Left lung (tissue), 10 donors: Measurements from ENCODE around the gene SLMAP. TPM values are rescaled to one million over a fixed set of nuclear protein-coding genes. Genes with fewer than 3 reads are reported as not detected.

Experiments
- ATAC-seq: fragments of 200-7000 bp; cut with Tn5 transposase; one replicate; pipeline ENCODE4 v1.9.1; 2020; ENCODE audit warnings: moderate library complexity
- DNase-seq, 4 donors: peaks; one replicate each; pipeline ENCODE4 v3.0.0-alpha.2; 2013 to 2020
- H3K27ac ChIP-seq, 2 donors: fragments of 200-600 bp; sonication (generic) in 1 of 2; one replicate each; pipeline versions ENCODE4 v1.5.0 to v1.8.0; 2020 to 2021
- H3K27me3 ChIP-seq, 2 donors: fragments of 200-600 bp; sonication (generic) in 1 of 2; one replicate each; pipeline versions ENCODE4 v1.5.0 to v1.8.0; 2020 to 2021
- H3K36me3 ChIP-seq, 2 donors: fragments of 200-600 bp; sonication (generic) in 1 of 2; one replicate each; pipeline versions ENCODE4 v1.5.0 to v1.8.0; 2020 to 2021
- H3K4me1 ChIP-seq, 2 donors: fragments of 200-600 bp; one replicate each; pipeline ENCODE4 v1.8.0; 2021
- H3K4me3 ChIP-seq, 2 donors: fragments of 200-600 bp; sonication (generic) in 1 of 2; one replicate each; pipeline versions ENCODE4 v1.5.0 to v1.8.0; 2020 to 2021; ENCODE audit warnings: mild to moderate bottlenecking in 1 of 2
- H3K9me3 ChIP-seq, 2 donors: fragments of 200-600 bp; sonication (generic) in 1 of 2; one replicate each; pipeline versions ENCODE4 v1.5.0 to v1.8.0; 2020 to 2021
- intact Hi-C, 2 donors: fragments of 100-400 bp; cut with DNase I; formaldehyde crosslinking; loops; one replicate each; pipeline versions ENCODE4 v1.11.2 to v1.14.2; 2022
- polyA plus RNA-seq, 6 donors: library from polyadenylated mRNA; unstranded; fragments of 120-200 nt; gene quantifications; one replicate each; pipeline ENCODE4 v1.2.1, GENCODE V29; 2013; ENCODE audit not compliant: insufficient read length in 6 of 6
- total RNA-seq, 2 donors: library from RNA; stranded (reverse); fragmentation: NEBNext Ultra II Directional; extraction: Animal tissue kit (Norgen Biotek cat#: 25700); gene quantifications; one replicate each; pipeline ENCODE4 v1.2.1, GENCODE V29; 2021
- TF ChIP-seq, protein P1 (sequence below), 2 donors: fragments of 200-600 bp; sonication (generic) in 1 of 2; IDR thresholded peaks; one replicate each; pipeline versions ENCODE4 v1.5.0 to v1.8.0; 2021; ENCODE audit warnings: antibody characterized with exemption in 2 of 2
- donor health status: DM: no; HTN: yes; CAD: no.
- donor health status: DM: no; HTN: no; CAD: no.

SLMAP gene
- total and polyA plus RNA-seq, 8 donors, result 43.1 to 65.3 (median 56.3) TPM

DNA sequence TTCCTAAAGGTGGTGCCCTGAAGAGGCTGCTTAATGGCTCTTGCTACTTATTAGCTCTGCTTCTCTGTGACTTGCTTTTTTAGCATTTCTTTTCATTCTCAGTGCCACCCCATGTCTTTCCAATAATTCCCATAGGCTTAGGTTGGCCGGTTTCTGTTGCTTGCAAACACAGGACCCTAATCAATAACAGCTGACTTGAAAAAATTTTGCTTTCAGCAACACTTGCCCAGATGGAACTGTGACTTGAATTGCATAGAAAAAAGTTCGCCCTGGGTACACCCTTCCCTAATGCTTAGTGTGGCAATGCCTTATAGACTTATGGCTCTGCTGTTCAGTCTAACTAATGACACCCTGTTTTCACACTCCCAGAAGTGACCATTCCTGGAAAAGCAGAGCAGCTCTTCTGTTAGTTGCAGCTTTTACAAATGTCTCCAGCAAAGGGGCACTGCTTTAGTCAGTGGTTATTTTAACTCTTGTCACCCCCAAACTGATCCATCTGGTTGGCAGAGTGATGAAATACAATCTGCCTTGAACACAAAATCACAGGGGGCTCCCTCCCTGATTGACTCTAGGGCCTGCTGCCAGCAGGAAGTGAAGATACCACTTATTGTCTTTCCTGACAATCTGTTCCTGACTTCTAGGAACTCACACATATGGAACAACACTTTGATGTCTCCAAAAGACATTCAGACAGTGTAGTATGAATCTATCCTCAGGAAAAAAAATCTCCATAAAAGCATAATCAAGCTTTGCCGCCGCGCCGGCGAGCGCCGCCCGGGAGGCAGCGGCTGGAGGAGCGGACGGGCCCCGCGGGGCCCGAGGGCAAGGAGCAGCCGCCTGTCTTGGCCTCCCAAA lies 9.7 kb upstream of the SLMAP start:
- Histone ChIP-seq H3K27me3 (no peaks in the 10 kb centered on the region), H3K36me3 (no peaks in the 10 kb centered on the region), H3K4me1 (no peaks in the 10 kb centered on the region), H3K4me3 (no peak overlapping the region), H3K9me3 (no peaks in the 10 kb centered on the region), H3K27ac (no peak overlapping the region)
- DNase-seq (no peak), ATAC-seq (no peak)
- intact Hi-C loops, result no loop called here
- TF ChIP-seq, protein P1, sequence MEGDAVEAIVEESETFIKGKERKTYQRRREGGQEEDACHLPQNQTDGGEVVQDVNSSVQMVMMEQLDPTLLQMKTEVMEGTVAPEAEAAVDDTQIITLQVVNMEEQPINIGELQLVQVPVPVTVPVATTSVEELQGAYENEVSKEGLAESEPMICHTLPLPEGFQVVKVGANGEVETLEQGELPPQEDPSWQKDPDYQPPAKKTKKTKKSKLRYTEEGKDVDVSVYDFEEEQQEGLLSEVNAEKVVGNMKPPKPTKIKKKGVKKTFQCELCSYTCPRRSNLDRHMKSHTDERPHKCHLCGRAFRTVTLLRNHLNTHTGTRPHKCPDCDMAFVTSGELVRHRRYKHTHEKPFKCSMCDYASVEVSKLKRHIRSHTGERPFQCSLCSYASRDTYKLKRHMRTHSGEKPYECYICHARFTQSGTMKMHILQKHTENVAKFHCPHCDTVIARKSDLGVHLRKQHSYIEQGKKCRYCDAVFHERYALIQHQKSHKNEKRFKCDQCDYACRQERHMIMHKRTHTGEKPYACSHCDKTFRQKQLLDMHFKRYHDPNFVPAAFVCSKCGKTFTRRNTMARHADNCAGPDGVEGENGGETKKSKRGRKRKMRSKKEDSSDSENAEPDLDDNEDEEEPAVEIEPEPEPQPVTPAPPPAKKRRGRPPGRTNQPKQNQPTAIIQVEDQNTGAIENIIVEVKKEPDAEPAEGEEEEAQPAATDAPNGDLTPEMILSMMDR (IDR thresholded peaks at IDR 0.05), result no peak

DNA sequence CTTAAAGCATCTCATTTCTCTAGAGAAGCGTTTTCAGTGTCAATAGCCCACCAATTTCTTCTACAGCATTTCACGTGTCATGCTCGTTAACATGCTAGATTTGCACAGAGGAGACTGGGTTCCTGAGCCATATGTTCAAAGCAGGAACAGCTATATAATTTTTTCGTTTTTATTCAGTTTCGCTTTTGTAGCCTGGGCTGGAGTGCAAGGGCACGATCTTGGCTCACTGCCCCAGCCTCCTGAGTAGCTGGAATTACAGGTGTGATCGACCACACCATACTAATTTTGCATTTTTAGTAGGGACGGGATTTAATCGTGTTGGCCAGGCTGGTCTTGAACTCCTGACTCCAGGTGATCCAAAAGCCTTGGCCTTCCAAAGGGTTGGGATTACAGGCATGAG lies 6.6 kb upstream of the SLMAP start:
- TF ChIP-seq, protein P1 (IDR thresholded peaks at IDR 0.05), result no peak
- Histone ChIP-seq H3K36me3 (no peaks in the 10 kb centered on the region), H3K27ac (no peak overlapping the region), H3K4me3 (no peak overlapping the region), H3K9me3 (no peaks in the 10 kb centered on the region), H3K4me1 (no peaks in the 10 kb centered on the region), H3K27me3 (no peaks in the 10 kb centered on the region)
- no peak for DNase-seq
- intact Hi-C loops, result no loop called here
- no peak for ATAC-seq

DNA sequence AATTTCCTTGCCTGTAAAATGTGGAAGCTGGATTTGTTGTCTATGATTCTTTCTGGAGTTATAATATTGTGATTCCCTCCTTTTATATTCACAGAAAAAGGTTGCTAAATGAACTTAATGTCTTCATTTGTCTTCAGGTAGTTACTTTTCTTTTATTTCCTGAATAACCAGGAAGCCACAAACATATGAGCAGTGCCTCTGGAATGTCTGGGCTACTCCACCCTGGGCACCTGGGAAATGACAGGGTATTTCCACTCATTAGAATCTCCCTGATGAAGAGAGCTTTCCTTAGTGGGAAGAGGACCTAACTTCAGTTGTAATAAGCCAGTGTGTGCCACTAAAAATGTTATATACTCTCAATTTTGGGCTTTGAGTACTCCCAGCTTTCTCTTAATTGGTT lies 3.8 kb upstream of the SLMAP start:
- H3K36me3 ChIP-seq, result no peaks in the 10 kb centered on the region
- DNase-seq, result no peak
- peak overlapping the region in 1 of 2 donors; percentile 38 for H3K27ac ChIP-seq
- intact Hi-C loops, result no loop called here
- no peaks in the 10 kb centered on the region for H3K9me3 ChIP-seq
- peak; percentile 9 for ATAC-seq
- H3K4me1 ChIP-seq, result peaks cover 0 to 5% of the 10 kb centered on the region in 2 donors
- H3K4me3 ChIP-seq, result no peak overlapping the region
- H3K27me3 ChIP-seq, result no peaks in the 10 kb centered on the region
- TF ChIP-seq, protein P1 (IDR thresholded peaks at IDR 0.05), result no peak

DNA sequence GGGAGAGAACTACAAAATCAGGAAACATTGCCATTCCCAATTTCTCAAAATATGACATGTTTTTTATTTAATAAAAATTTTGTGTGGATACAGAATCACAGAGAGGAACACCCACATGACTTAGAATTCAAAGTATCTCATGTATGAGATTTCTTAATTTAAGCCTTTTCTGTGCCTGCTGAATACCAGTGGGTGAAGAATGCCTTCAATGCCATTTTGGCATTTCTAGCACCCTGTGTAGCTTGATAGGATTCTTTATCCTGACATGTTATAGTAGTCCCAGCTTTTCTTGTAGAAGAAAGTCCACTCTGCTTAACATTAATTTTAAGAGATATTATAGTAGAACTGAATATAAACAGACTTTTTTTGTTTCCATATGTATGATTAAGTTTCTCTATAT lies 3.1 kb upstream of the SLMAP start:
- no peaks in the 10 kb centered on the region for H3K36me3 ChIP-seq
- no peak overlapping the region for H3K27ac ChIP-seq
- H3K27me3 ChIP-seq, result no peaks in the 10 kb centered on the region
- no peak overlapping the region for H3K4me3 ChIP-seq
- TF ChIP-seq, protein P1 (IDR thresholded peaks at IDR 0.05), result no peak
- peaks cover 0 to 12% of the 10 kb centered on the region in 2 donors for H3K4me1 ChIP-seq
- ATAC-seq, result no peak
- DNase-seq, result no peak
- intact Hi-C loops, result no loop called here
- H3K9me3 ChIP-seq, result no peaks in the 10 kb centered on the region

DNA sequence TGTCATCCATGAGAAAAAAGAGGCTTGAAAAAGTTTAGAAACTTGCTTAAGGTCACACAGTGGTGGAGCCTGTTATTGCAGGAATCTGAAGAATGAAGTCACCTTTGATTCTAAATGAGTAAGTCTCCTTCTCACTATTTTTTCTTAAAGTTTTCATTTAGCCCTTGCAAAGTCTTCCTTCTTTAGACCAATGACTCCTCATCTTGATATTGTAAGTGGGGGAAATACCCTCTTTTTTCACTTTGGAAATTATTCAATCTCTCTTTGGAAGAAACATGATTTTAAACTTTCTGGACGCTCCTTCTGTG lies 787 bp upstream of the SLMAP start:
- ATAC-seq, result peak; percentile 16
- H3K27ac ChIP-seq, result peak overlapping the region; percentile 86 to 91
- peak in 1 of 4 donors; percentile 14 for DNase-seq
- H3K27me3 ChIP-seq, result no peaks in the 10 kb centered on the region
- H3K4me3 ChIP-seq, result peak overlapping the region; percentile 92 to 98
- no peaks in the 10 kb centered on the region for H3K9me3 ChIP-seq
- peaks cover 0 to 7% of the 10 kb centered on the region in 2 donors for H3K36me3 ChIP-seq
- peaks cover 0 to 35% of the 10 kb centered on the region in 2 donors for H3K4me1 ChIP-seq
- TF ChIP-seq, protein P1 (IDR thresholded peaks at IDR 0.05), result no peak
- intact Hi-C loops, result no loop called here
